Measurements from ENCODE around the gene LHPP.
A peak's percentile ranks its signal among the peaks of the same experiment; 100 is the strongest.

The LHPP gene

GRCh38 chr10:124622158-124622557, 160.5 kb downstream of the LHPP start:
- DNase-seq (ENCODE audit: low spot score) (no peak), FAIRE-seq (no peak)

- DNase-seq (ENCODE audit: low spot score) (no peak), FAIRE-seq (no peak)
These were observed 161.4 kb downstream of the LHPP start for GRCh38 chr10:124622866-124623536.

GRCh38 chr10:124624006-124624405, 162.4 kb downstream of the LHPP start:
- DNase-seq (ENCODE audit: low spot score) (no peak), FAIRE-seq (no peak)

- DNase-seq (ENCODE audit: low spot score) (no peak), FAIRE-seq (no peak)
These were observed 162.8 kb downstream of the LHPP start for GRCh38 chr10:124624466-124624865.

GRCh38 chr10:124624895-124625294, 163.3 kb downstream of the LHPP start:
- DNase-seq (ENCODE audit: low spot score), result no peak
- FAIRE-seq, result no peak

- FAIRE-seq, result no peak
These were observed 164.2 kb downstream of the LHPP start for GRCh38 chr10:124625831-124626238.

GRCh38 chr10:124626759-124627380, 165.2 kb downstream of the LHPP start:
- FAIRE-seq (no peak), DNase-seq (ENCODE audit: low spot score) (peak; percentile 19)

More at GRCh38 chr10:124625831-124626238, 164.2 kb downstream of the LHPP start:
- DNase-seq (ENCODE audit: low spot score), result no peak

GRCh38 chr10:124627866-124628675, 166.4 kb downstream of the LHPP start:
- DNase-seq (ENCODE audit: low spot score) (no peak), FAIRE-seq (no peak)

GRCh38 chr10:124628676-124629021, 167.0 kb downstream of the LHPP start:
- FAIRE-seq (no peak), DNase-seq (ENCODE audit: low spot score) (no peak)

- DNase-seq (ENCODE audit: low spot score), result no peak
- FAIRE-seq, result no peak
These were observed 167.8 kb downstream of the LHPP start for GRCh38 chr10:124629415-124629814.

- no peak for DNase-seq (ENCODE audit: low spot score)
- no peak for FAIRE-seq
These were observed 168.2 kb downstream of the LHPP start for GRCh38 chr10:124629842-124630241.

- DNase-seq (ENCODE audit: low spot score), result no peak
These were observed 168.9 kb downstream of the LHPP start for GRCh38 chr10:124630551-124630950.

GRCh38 chr10:124632064-124632531, 170.5 kb downstream of the LHPP start:
- DNase-seq (ENCODE audit: low spot score) (no peak), FAIRE-seq (no peak)

More at GRCh38 chr10:124630551-124630950, 168.9 kb downstream of the LHPP start:
- FAIRE-seq, result no peak

GRCh38 chr10:124632566-124632965, 170.9 kb downstream of the LHPP start:
- DNase-seq (ENCODE audit: low spot score) (no peak), FAIRE-seq (no peak)

GRCh38 chr10:124636271-124636995, 174.8 kb downstream of the LHPP start:
- no peak for DNase-seq (ENCODE audit: low spot score)
- no peak for FAIRE-seq

GRCh38 chr10:124637091-124637700, 175.6 kb downstream of the LHPP start:
- FAIRE-seq (no peak), DNase-seq (ENCODE audit: low spot score) (no peak)

GRCh38 chr10:124637746-124638145, 176.1 kb downstream of the LHPP start:
- FAIRE-seq, result no peak
- DNase-seq (ENCODE audit: low spot score), result no peak

- FAIRE-seq, result no peak
- no peak for DNase-seq (ENCODE audit: low spot score)
These were observed 177.6 kb downstream of the LHPP start for GRCh38 chr10:124639206-124639605.

GRCh38 chr10:124639646-124640045, 178.0 kb downstream of the LHPP start:
- FAIRE-seq (no peak), DNase-seq (ENCODE audit: low spot score) (no peak)

- no peak for DNase-seq (ENCODE audit: low spot score)
- no peak for FAIRE-seq
These were observed 178.4 kb downstream of the LHPP start for GRCh38 chr10:124640056-124640455.

Measured in urothelium cell line (cell line).